ENCODE results near the gene PDZRN4. TPM values are rescaled to one million over a fixed set of nuclear protein-coding genes. Genes with fewer than 3 reads are reported as not detected.

Gene PDZRN4
- total and polyA plus RNA-seq, 2 of the 4 experiments (the other 2 are of a cell fraction), result not detected

DNA sequence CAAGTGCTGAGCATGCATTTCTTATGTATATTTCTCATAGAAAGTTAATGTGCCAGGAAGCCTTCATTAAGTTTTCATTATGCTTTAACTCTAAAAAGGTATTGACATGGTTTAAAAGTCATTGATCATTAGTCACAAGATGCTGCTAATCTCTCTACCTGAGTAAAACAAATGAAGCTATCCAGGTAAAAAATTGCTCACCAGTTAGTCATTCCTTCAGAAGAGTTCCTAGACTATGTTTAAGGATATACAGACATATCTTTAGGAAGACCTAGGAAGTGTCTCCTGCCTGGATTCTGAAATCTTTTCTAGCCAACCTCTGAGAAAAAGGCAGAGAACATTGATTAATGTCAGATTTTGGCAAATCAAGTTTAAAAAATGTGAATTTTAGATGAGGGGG is 274.2 kb downstream of the PDZRN4 start:
- Histone ChIP-seq H3K14ac (replicated peaks; ENCODE audit: low read depth, low read length) (no peak overlapping the region), H3K9me3 (ENCODE audit: control insufficient read depth, insufficient read depth, low read length) (no peaks in the 10 kb centered on the region), H3K56ac (ENCODE audit: extremely low read depth, insufficient read depth, low read length) (no peak overlapping the region), H4K8ac (ENCODE audit: low read depth in 2 of 2, low read length in 2 of 2) (no peak overlapping the region), H2BK5ac (ENCODE audit: low read depth, low read length, poor library complexity, severe bottlenecking) (no peak overlapping the region), H3K27me3 (ENCODE audit: control insufficient read depth, insufficient read depth, low read length) (no peaks in the 10 kb centered on the region), H2AK5ac (ENCODE audit: low read depth, low read length) (no peak overlapping the region), H3K27ac (ENCODE audit: insufficient read depth, low read length) (no peak overlapping the region), H3K9ac (ENCODE audit: low read depth, low read length) (no peak overlapping the region), H3K4me1 (ENCODE audit: control insufficient read depth, insufficient read depth, low read length) (no peaks in the 10 kb centered on the region), H2BK120ac (ENCODE audit: low read depth, low read length) (no peak overlapping the region), H3K79me1 (ENCODE audit: low read depth in 1 of 2, low read length in 2 of 2) (no peaks in the 10 kb centered on the region), H2AK9ac (replicated peaks; ENCODE audit: low read depth, low read length, poor library complexity) (no peak overlapping the region), H4K91ac (ENCODE audit: insufficient read depth, low read depth, low read length) (no peak overlapping the region), H3K4me3 (ENCODE audit: insufficient read depth, low read depth, low read length) (no peak overlapping the region), H3K23ac (ENCODE audit: low read depth, low read length) (no peak overlapping the region), H2BK20ac (ENCODE audit: low read depth, low read length) (no peak overlapping the region), H3K18ac (ENCODE audit: low read depth, low read length) (no peak overlapping the region), H3K9me1 (ENCODE audit: insufficient read depth, low read length) (no peaks in the 10 kb centered on the region), H2BK15ac (ENCODE audit: low read depth, low read length) (no peak overlapping the region), H3K4me2 (ENCODE audit: low read depth, low read length) (no peak overlapping the region), H2AFZ (replicated peaks; ENCODE audit: low read length, poor library complexity) (no peak overlapping the region), H4K5ac (ENCODE audit: low read depth, low read length) (no peak overlapping the region), H3K4ac (ENCODE audit: low read depth, low read length) (no peak overlapping the region), H3K36me3 (ENCODE audit: control insufficient read depth, insufficient read depth, low read length) (no peaks in the 10 kb centered on the region), H4K20me1 (ENCODE audit: insufficient read depth, low read length) (no peaks in the 10 kb centered on the region)
- BruUV-seq (replicated peaks), result no TSS peak
- POLR2A ChIA-PET (ENCODE audit: unreplicated experiment), result no interaction called here
- ATAC-seq (ENCODE audit: low read depth) (no peak), DNase-seq (no peak)
- CTCF ChIA-PET, result no interaction called here
- in situ Hi-C loops (cut with MboI; ENCODE audit: low sequenced_read_pairs) (no loop called here), intact Hi-C loops (cut with micrococcal nuclease) (no loop called here), dilution Hi-C loops (cut with HindIII; ENCODE audit: low sequenced_read_pairs, unreplicated experiment) (no loop called here)
- TF ChIP-seq MAFK (IDR thresholded peaks at IDR 0.05; ENCODE audit: low read depth, low read length), result 0 out of 2 replicates have a peak, but pooled peaks have one; percentile 9
- TF ChIP-seq, protein P1, sequence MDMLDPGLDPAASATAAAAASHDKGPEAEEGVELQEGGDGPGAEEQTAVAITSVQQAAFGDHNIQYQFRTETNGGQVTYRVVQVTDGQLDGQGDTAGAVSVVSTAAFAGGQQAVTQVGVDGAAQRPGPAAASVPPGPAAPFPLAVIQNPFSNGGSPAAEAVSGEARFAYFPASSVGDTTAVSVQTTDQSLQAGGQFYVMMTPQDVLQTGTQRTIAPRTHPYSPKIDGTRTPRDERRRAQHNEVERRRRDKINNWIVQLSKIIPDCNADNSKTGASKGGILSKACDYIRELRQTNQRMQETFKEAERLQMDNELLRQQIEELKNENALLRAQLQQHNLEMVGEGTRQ (IDR thresholded peaks at IDR 0.05; ENCODE audit: low read depth, low read length), result no peak

All from IMR-90 (cell line).